ENCODE data around the gene NCOA7. TPM values are rescaled to one million over a fixed set of nuclear protein-coding genes. Genes with fewer than 3 reads are reported as not detected.

Gene NCOA7
- total RNA-seq, 1 donor from 2014 or later = 26.2 TPM

GRCh38 chr6:125808591-125808990 lies 17.8 kb downstream of the NCOA7 start:
- Mint-ChIP-seq H3K4me1 (ENCODE audit: unreplicated experiment) (peaks cover 5% of the 10 kb centered on the region), H3K27ac (ENCODE audit: unreplicated experiment) (no peak overlapping the region), H3K4me3 (ENCODE audit: unreplicated experiment) (no peak overlapping the region), H3K27me3 (ENCODE audit: unreplicated experiment) (no peaks in the 10 kb centered on the region), H3K9me3 (ENCODE audit: unreplicated experiment) (no peaks in the 10 kb centered on the region), H3K36me3 (ENCODE audit: low read depth, unreplicated experiment) (no peaks in the 10 kb centered on the region)
- no peak for DNase-seq (ENCODE audit: low spot score)
- no peak for TF ChIP-seq CTCF (IDR thresholded peaks at IDR 0.05; ENCODE audit: unreplicated experiment)

DNA sequence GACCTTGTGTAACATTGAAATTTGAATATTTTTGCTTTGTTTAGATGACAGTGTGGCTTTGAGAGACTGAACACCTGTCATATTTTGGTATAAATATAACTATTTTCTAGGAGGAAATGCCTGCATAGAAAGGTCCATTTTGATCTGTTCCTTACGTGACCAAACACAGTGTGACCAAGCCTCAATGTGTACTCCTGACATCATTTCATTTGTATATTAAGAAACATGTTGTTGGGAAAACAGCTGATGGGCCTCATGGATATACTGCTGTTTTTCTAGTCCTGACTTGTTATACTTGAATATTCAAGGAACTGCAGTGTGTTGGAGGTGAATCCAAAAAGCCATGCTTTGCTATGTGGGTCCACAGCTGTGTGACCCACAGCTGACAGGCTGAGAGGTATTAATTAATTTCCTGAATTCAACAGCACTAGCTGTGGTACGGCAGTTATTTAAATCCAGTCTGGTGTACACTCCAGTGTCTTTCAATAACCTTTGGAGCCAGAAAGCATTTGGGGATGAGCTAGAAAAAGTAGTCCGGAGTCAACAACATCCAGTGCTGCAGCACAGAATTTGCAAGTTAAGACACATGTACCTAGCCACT lies 18.9 kb downstream of the NCOA7 start:
- Mint-ChIP-seq H3K4me1 (ENCODE audit: unreplicated experiment) (peaks cover 9% of the 10 kb centered on the region), H3K27me3 (ENCODE audit: unreplicated experiment) (no peaks in the 10 kb centered on the region), H3K27ac (ENCODE audit: unreplicated experiment) (no peak overlapping the region), H3K4me3 (ENCODE audit: unreplicated experiment) (no peak overlapping the region), H3K36me3 (ENCODE audit: low read depth, unreplicated experiment) (no peaks in the 10 kb centered on the region), H3K9me3 (ENCODE audit: unreplicated experiment) (no peaks in the 10 kb centered on the region)
- no peak for DNase-seq (ENCODE audit: low spot score)
- no peak for TF ChIP-seq CTCF (IDR thresholded peaks at IDR 0.05; ENCODE audit: unreplicated experiment)

DNA sequence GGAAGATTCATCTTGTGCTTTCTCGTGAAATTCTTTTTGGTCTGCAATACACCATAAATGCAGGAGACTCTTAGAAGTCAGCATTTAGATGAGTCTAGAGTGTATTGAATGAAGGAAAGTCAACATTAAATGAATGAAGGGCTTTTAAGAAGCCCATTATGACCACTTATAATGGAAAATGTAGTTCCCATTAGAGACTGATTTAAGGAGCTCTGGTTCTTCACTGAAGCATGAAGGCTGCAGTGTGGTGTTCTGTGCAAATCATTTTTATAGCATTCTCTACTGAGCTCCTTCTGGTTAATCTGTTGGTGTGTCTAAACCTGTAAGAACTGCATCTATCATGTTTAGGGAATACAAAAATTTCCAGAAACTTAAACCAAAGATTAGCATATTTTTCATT lies 19.7 kb downstream of the NCOA7 start:
- Mint-ChIP-seq H3K27ac (ENCODE audit: unreplicated experiment) (no peak overlapping the region), H3K9me3 (ENCODE audit: unreplicated experiment) (no peaks in the 10 kb centered on the region), H3K36me3 (ENCODE audit: low read depth, unreplicated experiment) (no peaks in the 10 kb centered on the region), H3K4me1 (ENCODE audit: unreplicated experiment) (peaks cover 13% of the 10 kb centered on the region), H3K4me3 (ENCODE audit: unreplicated experiment) (no peak overlapping the region), H3K27me3 (ENCODE audit: unreplicated experiment) (no peaks in the 10 kb centered on the region)
- no peak for DNase-seq (ENCODE audit: low spot score)
- TF ChIP-seq CTCF (IDR thresholded peaks at IDR 0.05; ENCODE audit: unreplicated experiment) = no peak

DNA sequence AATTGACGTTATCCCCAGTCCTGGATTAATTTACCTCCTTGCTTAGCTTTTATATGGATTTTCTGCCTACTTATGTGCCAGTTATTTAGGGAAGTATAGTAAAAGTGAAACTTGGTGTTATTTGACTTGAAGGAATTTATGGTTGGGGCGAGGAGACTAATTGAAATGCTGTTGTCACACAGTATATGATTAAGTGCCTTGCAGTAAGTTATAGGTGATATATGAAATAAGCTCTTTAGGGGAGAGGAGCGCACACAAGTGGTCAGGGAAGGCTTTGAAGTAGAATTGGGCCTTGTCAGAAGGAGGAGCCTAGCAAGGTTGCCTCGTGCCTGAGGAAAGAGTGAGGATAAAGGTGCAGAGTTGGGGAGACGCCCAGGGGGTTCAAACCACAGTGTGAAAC lies 20.5 kb downstream of the NCOA7 start:
- Mint-ChIP-seq H3K36me3 (ENCODE audit: low read depth, unreplicated experiment) (no peaks in the 10 kb centered on the region), H3K4me1 (ENCODE audit: unreplicated experiment) (peaks cover 15% of the 10 kb centered on the region), H3K27ac (ENCODE audit: unreplicated experiment) (no peak overlapping the region), H3K4me3 (ENCODE audit: unreplicated experiment) (no peak overlapping the region), H3K27me3 (ENCODE audit: unreplicated experiment) (no peaks in the 10 kb centered on the region), H3K9me3 (ENCODE audit: unreplicated experiment) (no peaks in the 10 kb centered on the region)
- DNase-seq (ENCODE audit: low spot score) = no peak
- TF ChIP-seq CTCF (IDR thresholded peaks at IDR 0.05; ENCODE audit: unreplicated experiment) = no peak

GRCh38 chr6:125812394-125813292 lies 21.9 kb downstream of the NCOA7 start:
- TF ChIP-seq CTCF (IDR thresholded peaks at IDR 0.05; ENCODE audit: unreplicated experiment) = no peak
- Mint-ChIP-seq H3K9me3 (ENCODE audit: unreplicated experiment) (no peaks in the 10 kb centered on the region), H3K27ac (ENCODE audit: unreplicated experiment) (no peak overlapping the region), H3K4me1 (ENCODE audit: unreplicated experiment) (peaks cover 21% of the 10 kb centered on the region), H3K4me3 (ENCODE audit: unreplicated experiment) (no peak overlapping the region), H3K36me3 (ENCODE audit: low read depth, unreplicated experiment) (peaks cover 4% of the 10 kb centered on the region), H3K27me3 (ENCODE audit: unreplicated experiment) (no peaks in the 10 kb centered on the region)
- no peak for DNase-seq (ENCODE audit: low spot score)

Measured in endothelial cell (in vitro differentiated cells).